Heart left ventricle (tissue), 16 donors: ENCODE results near the gene HOTAIR. TPM values are rescaled to one million over a fixed set of nuclear protein-coding genes. Genes with fewer than 3 reads are reported as not detected.

ENCODE experiments used
- ATAC-seq, 4 donors: fragments of 200-7000 bp; cut with Tn5 transposase; one replicate each; pipeline ENCODE4 v1.9.1; 2020 to 2022; ENCODE audit warnings: moderate library complexity in 4 of 4, mild to moderate bottlenecking in 3 of 4, moderate number of reproducible peaks in 1 of 4
- DNase-seq, 5 donors: peaks; one replicate each; pipeline ENCODE4 v3.0.0-alpha.2; 2020
- H3K27ac ChIP-seq, 12 donors: fragments of 200-600 bp; sonication (generic) in 4 of 12; one replicate each; pipeline versions ENCODE4 v1.5.0 to v1.8.0; 2016 to 2022; ENCODE audit warnings: mild to moderate bottlenecking in 2 of 12
- H3K27me3 ChIP-seq, 9 donors: fragments of 200-600 bp; sonication (generic) in 2 of 9; one replicate each; pipeline versions ENCODE4 v1.5.1 to v1.8.0; 2016 to 2022; ENCODE audit warnings: mild to moderate bottlenecking in 3 of 9
- H3K36me3 ChIP-seq, 9 donors: fragments of 200-600 bp; sonication (generic) in 2 of 9; one replicate each; pipeline versions ENCODE4 v1.5.0 to v1.8.0; 2018 to 2022; ENCODE audit warnings: mild to moderate bottlenecking in 2 of 9
- H3K4me1 ChIP-seq, 12 donors: fragments of 200-600 bp; sonication (generic) in 4 of 12; one replicate each; pipeline versions ENCODE4 v1.5.0 to v1.8.0; 2016 to 2022; ENCODE audit warnings: mild to moderate bottlenecking in 3 of 12
- H3K4me3 ChIP-seq, 12 donors: fragments of 200-600 bp; sonication (generic) in 4 of 12; one replicate each; pipeline versions ENCODE4 v1.5.0 to v1.8.0; 2017 to 2022; ENCODE audit warnings: mild to moderate bottlenecking in 9 of 12, moderate library complexity in 4 of 12
- H3K9me3 ChIP-seq, 12 donors: fragments of 200-600 bp; sonication (generic) in 4 of 12; one replicate each; pipeline versions ENCODE4 v1.5.0 to v1.8.0; 2016 to 2022; ENCODE audit warnings: mild to moderate bottlenecking in 1 of 12
- CTCF ChIP-seq, 12 donors: fragments of 200-600 bp; sonication (generic) in 4 of 12; IDR thresholded peaks; one replicate each; pipeline versions ENCODE4 v1.5.0 to v1.8.0; 2018 to 2022; ENCODE audit warnings: antibody characterized with exemption in 12 of 12, mild to moderate bottlenecking in 5 of 12
- POLR2A ChIP-seq, 2 donors: fragments of 450-650 bp; IDR thresholded peaks; one replicate each; pipeline ENCODE4 v1.6.1; 2017; ENCODE audit warnings: antibody characterized with exemption in 2 of 2, mild to moderate bottlenecking in 2 of 2, moderate library complexity in 2 of 2
- WGBS, 4 donors: extraction: QIAGEN DNeasy Blood & Tissue Kit in 2 of 4; methylation state at CpG; one replicate each; pipeline versions ENCODE4 v1.1.5 to v1.1.7; 2013 to 2018; 5-methylcytosine and 5-hydroxymethylcytosine counted together
- intact Hi-C, 10 donors: fragments of 100-400 bp; cut with DNase I; formaldehyde crosslinking; loops; one replicate each; pipeline versions ENCODE4 v1.11.1 to v1.14.2; 2022
- polyA plus RNA-seq, 2 donors: library from polyadenylated mRNA; stranded (reverse); fragments of 200-250 nt; gene quantifications; one replicate each; pipeline ENCODE4 v1.2.3, GENCODE V29; 2013
- total RNA-seq, 9 donors: library from RNA; depleted of rRNA in 2 of 9; stranded (reverse); fragments of >200 nt in 2 of 9; fragmentation: NEBNext Ultra II Directional in 3 of 9; extraction: Animal tissue kit (Norgen Biotek cat#: 25700) in 3 of 9; gene quantifications; one replicate each; pipeline versions ENCODE4 v1.1.0 to v1.2.4, GENCODE V29; 2016 to 2023
- donor health status: ischemic (EF 13 %, LVEDD 7.1; RV severe dilation, severe dysfunction).
- donor health status: healthy with polysubstance abuse.
- donor health status: DM: no; HTN: yes; CAD: no.
- donor health status: DM: no; HTN: no; CAD: no.
- donor health status: ischemic (EF 25% LVEDD 6.9; RV normal size, moderate dysfunction).
- donor health status: ischemic (EF 25% LVEDD 5.7; RV mildly dilated, moderate dysfunction).
- donor health status: healthy.
- donor health status: DM: yes; HTN: yes; CAD: no.
- donor health status: ischemic (EF 35%, LVEDD 5.7; RV mildly dilated, moderate dysfunction).
- donor health status: nonischemic (EF 11% LVEDD 7.7; RV severe dilation, severe dysfunction).
- donor health status: DM: yes; HTN: yes; CAD: no.
- donor health status: PGD.
- donor health status: ischemic (EF 29% LVEDD 5.4; RV normal size, mild dysfunction).
- donor health status: nonischemic (EF 23%, LVEDD 6.1; RV moderate dilation, normal function).

Gene HOTAIR
- total and polyA plus RNA-seq, 11 donors: not detected

GRCh38 chr12:53999559-54000115 is 24.9 kb upstream of the HOTAIR start:
- peaks cover 83 to 100% (median 99%) of the 10 kb centered on the region in 9 donors for H3K27me3 ChIP-seq
- H3K27ac ChIP-seq: no peak overlapping the region
- 2 to 4% (median 3%) methylated on average over 14 to 35 of the region's 35 CpGs for WGBS, 4 donors
- H3K9me3 ChIP-seq: no peaks in the 10 kb centered on the region
- no peaks in the 10 kb centered on the region for H3K36me3 ChIP-seq
- DNase-seq (no peak), ATAC-seq (no peak)
- H3K4me1 ChIP-seq: peaks cover 0 to 40% (median 22%) of the 10 kb centered on the region in 12 donors
- intact Hi-C loops: loop anchor here in 1 of 10 donors (10.0 kb wide), 1 partner anchor 375 kb away; no protein-coding TSS in a partner anchor
- TF ChIP-seq CTCF (IDR thresholded peaks at IDR 0.05) (no peak), POLR2A (IDR thresholded peaks at IDR 0.05) (no peak)
- H3K4me3 ChIP-seq: peak overlapping the region in 9 of 12 donors; percentile 6 to 40 (median 27)

GRCh38 chr12:53998900-53999236 is 24.1 kb upstream of the HOTAIR start:
- H3K4me1 ChIP-seq: peaks cover 0 to 48% (median 29%) of the 10 kb centered on the region in 12 donors
- H3K36me3 ChIP-seq: no peaks in the 10 kb centered on the region
- H3K27me3 ChIP-seq: peaks cover 82 to 100% (median 99%) of the 10 kb centered on the region in 9 donors
- DNase-seq: no peak
- no peak overlapping the region for H3K4me3 ChIP-seq
- intact Hi-C loops: no loop called here
- H3K27ac ChIP-seq: no peak overlapping the region
- H3K9me3 ChIP-seq: no peaks in the 10 kb centered on the region
- 9 to 15% (median 10%) methylated on average over 13 of the region's 13 CpGs for whole genome bisulfite sequencing, 4 donors
- no peak for TF ChIP-seq CTCF (IDR thresholded peaks at IDR 0.05)
- TF ChIP-seq POLR2A (IDR thresholded peaks at IDR 0.05): no peak
- no peak for ATAC-seq

- no peaks in the 10 kb centered on the region for H3K9me3 ChIP-seq
- ATAC-seq: no peak
- peaks cover 81 to 100% (median 99%) of the 10 kb centered on the region in 9 donors for H3K27me3 ChIP-seq
- H3K36me3 ChIP-seq: no peaks in the 10 kb centered on the region
- H3K4me3 ChIP-seq: no peak overlapping the region
- WGBS, 4 donors: 5 to 14% (median 10%) methylated on average over 11 of the region's 11 CpGs
- H3K4me1 ChIP-seq: peaks cover 0 to 49% (median 29%) of the 10 kb centered on the region in 12 donors
- no peak for DNase-seq
- intact Hi-C loops: no loop called here
- TF ChIP-seq POLR2A (IDR thresholded peaks at IDR 0.05) (no peak), CTCF (IDR thresholded peaks at IDR 0.05) (no peak)
- H3K27ac ChIP-seq: no peak overlapping the region
Observed at GRCh38 chr12:53998110-53998899, 23.6 kb upstream of the HOTAIR start.
